HCT116 (cell line): ENCODE measurements around the gene TRIM63. TPM values are rescaled to one million over a fixed set of nuclear protein-coding genes. Genes with fewer than 3 reads are reported as not detected.

Experiments
- ATAC-seq: fragments of 200-7000 bp; cut with Tn5 transposase; 2 replicates; pipeline ENCODE4 v1.9.1; 2020; ENCODE audit warnings: mild to moderate bottlenecking, moderate library complexity
- BruUV-seq: library from RNA; stranded (reverse); fragments of 400-500 nt; replicated peaks from 2 replicates; lab custom pipeline; 2021; lab: Mats Ljungman, UMichigan
- CTCF ChIA-PET: fragments of 300-600 bp; sonication (Branson Sonifier 250); formaldehyde crosslinking; loops from one replicate; lab custom pipeline; 2021; ENCODE audit warnings: antibody characterized with exemption; lab: Charles Lee
- POLR2A ChIA-PET: fragments of 300-600, 350-600 bp; sonication (Branson Sonifier 250); formaldehyde crosslinking; loops from one replicate; lab custom pipeline; 2021; ENCODE audit warnings: antibody characterized with exemption; lab: Charles Lee
- RAD21 ChIA-PET, 2 experiments: fragments of 300-600 bp; sonication (Branson Sonifier 250); formaldehyde crosslinking; loops; one replicate each; lab custom pipeline; 2023; ENCODE audit warnings: low total read pairs in 2 of 2; ENCODE audit not compliant: uncharacterized antibody in 2 of 2, unreplicated experiment in 2 of 2, low non-redundant PET in 1 of 2; lab: Charles Lee
- DNase-seq: peaks from one replicate; pipeline ENCODE4 v3.0.0-alpha.2; 2010; ENCODE audit warnings: low read depth, low spot score
- H2AFZ ChIP-seq: fragments of 200-600 bp; shearing (Covaris generic), sonication (generic); 2 replicates; pipeline ENCODE4 v1.6.1; 2017; ENCODE audit warnings: low read depth, mixed run types, mixed read lengths, antibody characterized with exemption, low read length; ENCODE audit not compliant: poor library complexity, severe bottlenecking
- H3K27ac ChIP-seq: 2 replicates; pipeline ENCODE4 v1.5.1; 2012; ENCODE audit warnings: low read depth, low read length
- H3K27me3 ChIP-seq: fragments of 200-600 bp; sonication (generic); 2 replicates; pipeline ENCODE4 v1.6.1; 2016; ENCODE audit warnings: mixed run types, low read length, mixed read lengths; ENCODE audit not compliant: insufficient read depth
- H3K36me3 ChIP-seq, 2 experiments: fragments of 200-500 bp in 1 of 2; fragments of 200-600 bp in 1 of 2; sonication (Bioruptor generic) in 1 of 2; sonication (generic) in 1 of 2; 2 replicates each; pipeline versions ENCODE4 v1.5.1 to v1.6.1; 2014 to 2016; ENCODE audit warnings: low read length in 2 of 2, inconsistent platforms in 1 of 2, mixed read lengths in 1 of 2, mixed run types in 1 of 2; ENCODE audit not compliant: insufficient read depth in 2 of 2, control insufficient read depth in 1 of 2
- H3K4me1 ChIP-seq, 2 experiments: fragments of 200-600 bp in 1 of 2; sonication (generic) in 1 of 2; 2 replicates each; pipeline versions ENCODE4 v1.5.1 to v1.6.1; 2012 to 2017; ENCODE audit warnings: low read length in 2 of 2, inconsistent platforms in 1 of 2, mild to moderate bottlenecking in 1 of 2, mixed read lengths in 1 of 2, mixed run types in 1 of 2, moderate library complexity in 1 of 2; ENCODE audit not compliant: insufficient read depth in 2 of 2, control insufficient read depth in 1 of 2
- H3K4me2 ChIP-seq: fragments of 200-600 bp; sonication (generic); 2 replicates; pipeline ENCODE4 v1.6.1; 2017; ENCODE audit warnings: mixed run types, low read length, mixed read lengths
- H3K4me3 ChIP-seq, 2 experiments: fragments of 200-600 bp in 1 of 2; sonication (generic) in 1 of 2; replicated peaks in 1 of 2; 2 replicates each; pipeline ENCODE4 v1.5.1; 2011 to 2016; ENCODE audit warnings: low read length in 2 of 2, control low read depth in 1 of 2, low read depth in 1 of 2, mild to moderate bottlenecking in 1 of 2, mixed read lengths in 1 of 2, mixed run types in 1 of 2
- H3K79me2 ChIP-seq: fragments of 200-600 bp; sonication (generic); 2 replicates; pipeline ENCODE4 v1.6.1; 2017; ENCODE audit warnings: mild to moderate bottlenecking, mixed run types, low read length, moderate library complexity, mixed read lengths; ENCODE audit not compliant: insufficient read depth
- H3K9ac ChIP-seq: fragments of 200-600 bp; sonication (generic); 2 replicates; pipeline ENCODE4 v1.6.1; 2016; ENCODE audit warnings: low read length, mixed read lengths
- H3K9me2 ChIP-seq: fragments of 200-600 bp; sonication (generic), shearing (Covaris generic); 2 replicates; pipeline ENCODE4 v1.6.1; 2017; ENCODE audit warnings: mixed run types, mild to moderate bottlenecking, moderate library complexity; ENCODE audit not compliant: insufficient read depth
- H3K9me3 ChIP-seq, 2 experiments: fragments of 200-500 bp in 1 of 2; fragments of 200-600 bp in 1 of 2; sonication (Bioruptor generic) in 1 of 2; sonication (generic) in 1 of 2; 2 replicates each; pipeline ENCODE4 v1.6.1; 2014 to 2017; ENCODE audit warnings: low read length in 2 of 2, mixed read lengths in 2 of 2, inconsistent platforms in 1 of 2, low read depth in 1 of 2, mild to moderate bottlenecking in 1 of 2, mixed run types in 1 of 2, moderate library complexity in 1 of 2; ENCODE audit not compliant: control insufficient read depth in 1 of 2, insufficient read depth in 1 of 2
- H4K20me1 ChIP-seq: fragments of 200-600 bp; sonication (generic), shearing (Covaris generic); 2 replicates; pipeline ENCODE4 v1.6.1; 2017; ENCODE audit warnings: mixed run types, mild to moderate bottlenecking, moderate library complexity; ENCODE audit not compliant: insufficient read depth
- CBX3 ChIP-seq: IDR thresholded peaks from 2 replicates; pipeline ENCODE4 v1.6.1; 2012; ENCODE audit warnings: low read depth
- CEBPB ChIP-seq: IDR thresholded peaks from 2 replicates; pipeline ENCODE4 v1.6.1; 2012; ENCODE audit warnings: low read depth
- CTCF ChIP-seq, 3 experiments: fragments of 200-600 bp in 1 of 3; sonication (generic) in 1 of 3; IDR thresholded peaks in 2 of 3; conservative IDR thresholded peaks in 1 of 3; 2 replicates each; pipeline ENCODE4 v1.5.1; 2012 to 2017; ENCODE audit warnings: low read depth in 2 of 3, low read length in 2 of 3, antibody characterized with exemption in 1 of 3, borderline replicate concordance in 1 of 3, control low read depth in 1 of 3, mild to moderate bottlenecking in 1 of 3, mixed read lengths in 1 of 3, mixed run types in 1 of 3, moderate library complexity in 1 of 3; ENCODE audit not compliant: insufficient read depth in 1 of 3
- EGR1 ChIP-seq: IDR thresholded peaks from 2 replicates; pipeline ENCODE4 v1.6.1; 2012; ENCODE audit warnings: low read depth
- ELF1 ChIP-seq: IDR thresholded peaks from 2 replicates; pipeline ENCODE4 v1.6.1; 2012; ENCODE audit warnings: low read depth, borderline replicate concordance
- SP1 ChIP-seq: IDR thresholded peaks from 2 replicates; pipeline ENCODE4 v1.6.1; 2012; ENCODE audit warnings: low read depth
- TCF7L2 ChIP-seq: IDR thresholded peaks from 2 replicates; pipeline ENCODE4 v1.7.0; 2011; ENCODE audit warnings: borderline replicate concordance, inconsistent platforms; ENCODE audit not compliant: insufficient read depth, insufficient read length; ENCODE audit errors: extremely low read depth
- ZNF274 ChIP-seq: fragments of 200-500 bp; sonication (Bioruptor generic); IDR thresholded peaks from 2 replicates; pipeline ENCODE4 v1.6.1; 2014; ENCODE audit warnings: mild to moderate bottlenecking, low read depth, low read length, inconsistent platforms
- intact Hi-C: fragments of 100-400 bp; cut with micrococcal nuclease; formaldehyde crosslinking; loops from 2 replicates; pipeline ENCODE4 v1.10.0; 2022
- total RNA-seq: library from RNA; stranded (reverse); gene quantifications from one replicate; pipeline ENCODE4 v1.2.1, GENCODE V29; 2021; ENCODE audit not compliant: unreplicated experiment

Gene TRIM63
- total RNA-seq, 1 experiment from 2014 or later: not detected

- Histone ChIP-seq H3K4me2 (no peak overlapping the region), H3K36me3 (no peaks in the 10 kb centered on the region), H3K4me1 (0 out of 4 replicates have a peak, but pooled peaks cover 0 to under 1% of the 10 kb centered on the region in 2 experiments), H4K20me1 (no peaks in the 10 kb centered on the region), H3K9ac (no peak overlapping the region), H3K27me3 (no peaks in the 10 kb centered on the region; the same call in 1 of the 2 replicates), H3K79me2 (no peaks in the 10 kb centered on the region), H3K4me3 (no peak overlapping the region), H3K9me2 (no peaks in the 10 kb centered on the region), H2AFZ (no peak overlapping the region), H3K27ac (no peak overlapping the region), H3K9me3 (no peaks in the 10 kb centered on the region)
- TF ChIP-seq ELF1: no peak
- TF ChIP-seq CBX3: no peak
- no peak for TF ChIP-seq CEBPB
- TF ChIP-seq SP1: no peak
- TF ChIP-seq CTCF (IDR thresholded peaks at IDR 0.05 in 2 of 3, conservative IDR thresholded peaks at IDR 0.05 in 1 of 3; ENCODE audit: borderline replicate concordance in 1 of 3, insufficient read depth in 1 of 3, low read depth in 2 of 3, low read length in 2 of 3): no peak
- TF ChIP-seq ZNF274: no peak
- TF ChIP-seq EGR1: no peak
- TF ChIP-seq TCF7L2: no peak
- DNase-seq (no peak), ATAC-seq (no peak)
- ChIA-PET POLR2A (no interaction called here), CTCF (no interaction called here), RAD21 (no interaction called here)
- intact Hi-C loops: no loop called here
- BruUV-seq: no TSS peak
Observed at GRCh38 chr1:26070296-26070962, 3.0 kb upstream of the TRIM63 start.
